ENCODE measurements around the gene TMEM270.
A peak's percentile ranks its signal among the peaks of the same experiment; 100 is the strongest.
"Not testable (repeated sequence)": the region's sequence is repeated elsewhere in the genome, so short reads cannot be mapped to it uniquely, and the experiment has no call there.

Gene TMEM270

GRCh38 chr7:73833251-73833919 is 27.6 kb upstream of the TMEM270 start:
- no peak for DNase-seq

- DNase-seq, result no peak
These were observed 26.2 kb upstream of the TMEM270 start for GRCh38 chr7:73834626-73835191.

- DNase-seq, result not testable (repeated sequence)
These were observed 23.8 kb upstream of the TMEM270 start for GRCh38 chr7:73837167-73837566.

- no peak for DNase-seq
These were observed 22.3 kb upstream of the TMEM270 start for GRCh38 chr7:73838642-73839041.

- no peak for DNase-seq
These were observed 21.7 kb upstream of the TMEM270 start for GRCh38 chr7:73839290-73839689.

DNA sequence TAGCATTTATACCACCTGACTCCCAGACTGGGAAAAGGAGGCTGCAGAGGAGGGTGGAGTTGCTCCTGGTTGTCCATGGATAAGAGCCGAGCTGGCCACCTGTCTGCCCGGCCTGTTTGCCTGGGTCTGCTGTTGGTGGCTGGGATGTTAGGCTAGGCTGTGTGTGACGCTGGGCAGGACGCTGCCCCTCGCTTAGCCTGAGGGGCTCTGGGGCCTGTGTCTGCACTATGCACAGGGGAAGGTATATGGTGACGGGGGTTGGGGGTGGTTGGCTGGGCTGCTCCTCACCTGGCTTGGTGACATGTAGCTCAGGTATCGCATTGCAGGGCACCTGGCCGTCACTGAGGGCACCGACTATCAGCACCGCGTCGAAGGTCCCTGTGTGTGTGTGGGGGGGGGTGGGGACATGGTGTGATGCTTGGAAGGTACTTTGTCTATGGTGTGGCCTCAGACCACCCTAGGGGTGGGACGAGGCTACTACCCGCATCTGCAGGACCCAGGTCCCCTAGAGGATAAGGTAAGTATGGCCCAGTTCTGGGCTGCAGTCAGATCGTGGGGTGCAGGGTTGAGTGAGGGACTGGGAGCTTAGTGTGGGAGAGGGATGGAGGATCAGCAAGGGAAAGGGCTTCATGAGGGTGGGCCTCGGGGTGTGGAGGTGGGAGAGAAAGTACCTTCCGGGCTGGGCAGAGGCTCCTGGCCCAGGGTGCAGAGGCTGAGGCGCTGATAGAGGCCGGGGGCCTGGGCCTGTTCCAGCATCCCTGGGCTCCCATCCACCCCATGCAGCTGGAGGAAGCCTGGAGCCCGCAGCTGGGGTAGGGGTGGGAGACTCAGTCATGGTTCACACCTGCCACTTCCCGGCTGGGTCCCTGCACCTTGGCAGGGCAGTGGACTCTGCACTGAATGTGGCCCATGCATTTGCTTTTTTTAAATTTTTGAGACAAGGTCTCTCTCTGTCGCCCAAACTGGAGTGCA is 20.9 kb upstream of the TMEM270 start:
- DNase-seq, result no peak

DNA sequence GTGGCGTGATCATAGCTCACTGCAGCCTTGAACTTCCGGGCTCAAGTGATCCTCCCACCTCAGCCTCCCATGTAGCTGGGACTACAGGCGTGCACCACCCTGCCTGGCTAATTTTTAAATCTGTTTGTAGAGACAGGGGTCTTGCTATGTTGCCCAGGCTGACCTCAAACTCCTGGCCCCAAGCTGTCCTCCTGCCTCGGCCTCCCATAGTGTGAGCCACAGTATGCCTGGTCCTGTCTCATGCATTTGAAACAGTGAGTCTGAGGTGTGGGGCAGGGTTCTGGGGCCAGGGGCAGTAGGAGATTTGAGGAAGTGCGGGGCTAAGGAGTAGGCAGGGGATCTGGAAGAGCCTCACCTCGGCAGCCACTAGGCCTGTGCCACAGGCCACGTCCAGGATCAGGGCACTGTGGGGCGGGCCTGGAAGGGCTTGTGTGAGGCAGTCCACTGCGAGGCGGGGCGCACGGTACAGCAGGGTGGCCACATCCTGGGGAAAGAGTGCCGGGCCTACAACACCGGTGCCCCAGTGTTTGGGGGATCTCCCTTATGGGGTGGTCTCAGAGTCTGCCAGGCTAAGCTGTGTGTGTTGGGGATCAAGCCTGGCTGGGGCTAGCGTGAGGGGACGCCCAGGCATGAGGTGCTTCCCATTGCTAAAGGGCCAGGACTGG is 20.1 kb upstream of the TMEM270 start:
- DNase-seq, result no peak

GRCh38 chr7:73841689-73842066 is 19.3 kb upstream of the TMEM270 start:
- no peak for DNase-seq

DNA sequence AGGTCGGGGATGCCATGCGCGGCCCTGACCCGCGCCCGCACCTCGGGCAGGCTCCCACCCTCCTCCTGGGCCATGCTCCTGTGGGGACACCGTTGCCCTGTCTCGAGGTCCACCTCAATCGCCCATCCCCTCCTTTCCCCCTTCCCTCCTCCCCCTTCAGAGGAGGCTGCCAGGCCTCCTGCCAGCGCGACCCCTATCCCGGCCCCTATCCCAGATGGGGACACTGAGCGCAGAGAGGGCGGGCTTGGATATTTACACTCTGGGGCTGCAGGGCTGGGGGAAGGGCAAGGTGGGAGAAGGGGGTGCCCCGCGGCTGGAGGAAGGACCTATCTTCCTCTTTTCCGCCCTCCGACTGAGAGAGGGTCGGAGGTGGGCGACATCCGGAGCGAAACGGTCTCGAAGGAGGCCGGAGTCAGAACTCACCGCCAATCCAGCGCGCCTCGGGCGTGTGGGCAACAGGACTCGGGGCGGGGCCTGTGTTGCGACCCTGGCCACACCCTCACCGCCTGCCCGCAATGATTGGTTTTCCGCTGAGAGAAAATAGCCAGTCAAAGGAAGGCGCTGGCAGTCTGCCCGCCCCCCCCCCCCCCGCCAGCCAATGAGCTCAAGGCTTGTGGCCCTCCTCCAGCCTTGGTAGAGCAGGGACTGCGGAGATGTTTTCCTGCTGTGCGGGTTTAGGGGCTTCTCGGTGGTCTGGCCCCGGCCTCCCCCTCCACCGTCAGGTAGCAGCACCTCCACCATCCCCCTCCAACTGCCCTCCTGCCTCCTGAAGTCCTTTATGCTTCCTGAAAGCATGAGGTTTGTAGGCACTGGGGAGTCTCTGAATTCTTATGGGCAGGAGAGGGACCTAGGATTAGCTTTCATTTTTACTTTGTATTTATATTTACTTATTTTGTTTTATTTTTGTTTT is 18.6 kb upstream of the TMEM270 start, which contains the start of gene METTL27:
Gene METTL27 (minus strand): TSS at position 450 of the 910 bp plus-strand sequence. CDS start 376 bp downstream, at position 74.
- DNase-seq, result peak; percentile 85

DNA sequence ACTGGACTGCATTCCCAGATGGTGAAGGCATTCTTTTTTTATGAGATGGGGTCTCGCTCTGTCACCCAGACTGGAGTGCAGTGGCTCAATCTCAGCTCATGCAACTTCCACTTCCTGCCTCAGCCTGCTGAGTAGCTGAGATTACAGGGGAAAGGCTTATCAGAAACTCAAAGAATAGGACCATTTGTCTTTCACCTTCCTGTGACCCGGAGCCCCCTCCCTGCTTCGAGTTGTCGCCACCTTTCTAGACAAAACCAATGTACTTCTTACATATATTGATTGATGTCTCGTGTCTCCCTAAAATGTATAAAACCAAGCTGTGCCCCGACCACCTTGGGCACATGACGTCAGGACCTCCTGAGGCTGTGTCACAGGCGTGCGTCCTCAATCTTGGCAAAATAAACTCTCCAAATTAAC is 16.8 kb upstream of the TMEM270 start:
- DNase-seq, result no peak

- DNase-seq, result no peak
These were observed 16.0 kb upstream of the TMEM270 start for GRCh38 chr7:73844848-73845460.

DNA sequence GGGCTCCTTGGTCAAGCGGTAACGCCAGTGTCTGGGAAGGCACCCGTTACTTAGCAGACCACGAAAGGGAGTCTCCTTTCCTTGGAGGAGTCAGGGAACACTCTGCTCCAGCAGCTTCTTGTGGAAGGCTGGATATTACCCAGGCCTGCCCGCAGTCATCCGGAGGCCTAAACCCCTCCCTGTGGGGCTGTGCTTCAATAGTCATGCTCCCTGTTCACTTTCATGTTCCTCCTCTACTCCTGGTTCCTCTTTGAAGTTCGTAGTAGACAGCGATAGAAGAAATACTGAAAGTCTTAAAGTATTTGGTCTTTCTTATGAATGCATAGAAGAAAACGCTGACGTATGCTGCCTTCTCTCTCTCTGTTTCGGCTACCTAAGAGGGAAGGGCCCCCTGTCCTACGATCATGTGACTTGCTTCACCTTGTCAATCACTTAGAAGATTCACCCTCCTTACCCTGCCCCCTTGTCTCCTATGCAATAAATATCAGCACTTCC is 15.2 kb upstream of the TMEM270 start:
- DNase-seq, result not testable (repeated sequence)

- no peak for DNase-seq
These were observed 12.8 kb upstream of the TMEM270 start for GRCh38 chr7:73847941-73848723.

GRCh38 chr7:73850781-73851207 is 10.2 kb upstream of the TMEM270 start:
- DNase-seq, result no peak

DNA sequence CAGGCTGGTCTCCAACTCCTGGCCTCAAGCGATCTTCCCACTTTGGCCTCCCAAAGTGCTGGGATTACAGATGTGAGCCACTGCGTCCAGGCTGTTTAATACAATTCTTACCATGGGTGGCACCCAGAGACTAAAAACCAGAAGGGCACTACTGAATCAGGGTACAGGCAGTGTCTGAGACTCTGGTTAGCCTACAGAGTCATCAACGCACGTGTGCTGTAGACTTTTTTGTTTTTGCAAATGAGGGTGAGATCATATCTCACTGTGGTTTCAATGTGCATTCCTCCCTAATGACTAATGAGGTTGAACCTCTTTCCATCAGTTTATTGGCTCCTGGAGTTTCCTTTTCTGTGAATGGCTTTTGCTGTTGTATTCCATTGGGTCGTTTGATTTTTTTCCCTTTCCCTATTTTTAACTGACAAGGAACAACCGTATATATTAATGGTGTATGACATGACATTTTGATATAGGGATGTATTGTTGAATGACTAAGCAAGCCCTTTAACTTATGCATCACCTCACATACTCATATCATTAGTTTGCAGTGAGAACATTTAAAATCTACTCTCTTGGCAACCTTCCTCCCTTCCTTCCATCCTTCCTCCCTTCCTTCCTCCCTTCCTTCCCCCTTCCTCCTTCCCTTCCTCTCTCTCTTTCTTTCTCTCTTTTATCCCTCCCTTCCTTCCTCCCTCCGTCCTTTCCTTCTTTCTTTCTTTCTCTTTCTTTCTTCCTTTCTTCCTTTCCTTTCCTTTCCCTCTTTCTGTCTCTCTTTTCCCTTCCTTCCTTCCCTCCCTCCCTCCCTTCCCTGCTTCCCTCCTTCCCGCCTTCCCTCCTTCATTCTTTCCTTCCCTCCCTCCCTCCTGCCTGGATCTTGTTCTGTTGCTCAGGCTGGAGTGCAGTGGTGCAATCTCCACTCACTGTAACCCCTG is 9.3 kb upstream of the TMEM270 start:
- DNase-seq, result no peak

DNA sequence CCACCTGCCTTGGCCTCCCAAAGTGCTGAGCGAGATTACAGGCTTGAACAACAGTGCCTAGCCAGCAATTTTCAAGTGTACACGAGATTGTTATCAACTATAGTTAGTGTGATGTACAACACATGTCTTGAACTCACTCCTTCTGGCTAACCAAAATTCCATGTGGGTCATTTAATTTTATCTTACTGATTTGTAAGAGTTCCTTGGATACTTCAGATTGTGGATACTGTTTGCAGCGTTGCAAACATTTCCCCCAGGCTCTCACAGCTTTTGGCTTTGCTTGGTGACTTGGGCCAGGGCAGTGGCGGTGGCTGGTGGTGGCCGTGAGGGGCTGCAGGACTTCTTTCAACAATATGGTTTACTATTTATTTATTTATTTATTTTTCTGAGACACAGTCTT is 8.5 kb upstream of the TMEM270 start:
- no peak for DNase-seq

DNA sequence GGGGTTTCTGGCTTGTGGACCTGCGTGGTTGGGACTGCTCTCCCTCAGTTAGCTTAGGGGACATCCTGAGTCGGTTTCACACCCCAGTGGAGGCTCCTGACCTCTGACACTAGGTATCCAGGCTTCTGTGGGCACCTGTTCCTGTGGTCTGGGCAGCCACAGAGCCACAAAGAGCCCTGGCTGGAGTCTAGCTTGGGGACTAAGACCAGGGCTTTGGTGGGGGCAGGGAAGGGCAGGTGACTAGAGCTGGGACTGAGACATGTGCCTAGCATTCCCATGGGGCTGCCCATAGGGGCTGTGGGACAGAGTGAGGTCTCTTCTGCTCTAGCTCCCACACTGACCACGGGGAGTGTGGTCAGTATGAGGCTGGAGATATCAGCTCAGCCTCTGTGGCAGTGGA is 4.0 kb upstream of the TMEM270 start:
- no peak for DNase-seq

DNA sequence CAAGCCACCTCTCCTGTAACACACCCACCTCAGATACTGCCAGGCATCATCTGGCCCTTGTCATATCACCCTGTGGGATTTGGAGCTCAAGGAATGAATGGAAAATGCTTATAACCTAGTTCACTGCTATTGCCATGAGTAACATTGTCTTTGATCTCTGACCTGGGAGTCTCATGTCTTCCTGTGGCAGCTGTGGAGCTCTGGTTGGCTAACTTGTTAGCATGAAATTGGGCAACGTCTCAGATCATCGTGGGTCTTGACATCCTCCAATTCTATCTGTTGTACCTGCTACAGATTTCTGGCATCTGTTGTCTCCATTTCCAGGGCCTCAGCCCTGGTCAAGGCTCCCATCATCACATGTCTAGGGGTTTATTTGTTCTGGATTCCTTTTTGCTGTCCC is 2.2 kb upstream of the TMEM270 start:
- no peak for DNase-seq

- no peak for DNase-seq
These were observed 346 bp downstream of the TMEM270 start for GRCh38 chr7:73861305-73861704.
